PC-3 (cell line): ENCODE data around the gene EPRS1. TPM values are rescaled to one million over a fixed set of nuclear protein-coding genes. Genes with fewer than 3 reads are reported as not detected.

ENCODE experiments used
- ATAC-seq: fragments of 200-7000 bp; cut with Tn5 transposase; 2 replicates; pipeline ENCODE4 v1.9.1; 2020; ENCODE audit warnings: mild to moderate bottlenecking, moderate library complexity
- BruUV-seq: library from RNA; stranded (reverse); fragments of 400-500 nt; replicated peaks from 2 replicates; lab custom pipeline; 2021; lab: Mats Ljungman, UMichigan
- CTCF ChIA-PET: fragments of 300-600 bp; sonication (Branson Sonifier 250); formaldehyde crosslinking; loops from one replicate; lab custom pipeline; 2022; ENCODE audit warnings: antibody characterized with exemption; lab: Charles Lee
- POLR2A ChIA-PET: fragments of 300-600 bp; sonication (Branson Sonifier 250); formaldehyde crosslinking; loops from one replicate; lab custom pipeline; 2022; ENCODE audit warnings: antibody characterized with exemption; ENCODE audit not compliant: unreplicated experiment; lab: Charles Lee
- DNase-seq: peaks from one replicate; pipeline ENCODE4 v3.0.0-alpha.2; 2015
- H2AFZ ChIP-seq: fragments of 300-600 bp; sonication (generic); 2 replicates; pipeline ENCODE4 v1.6.0; 2016; ENCODE audit warnings: antibody characterized with exemption, low read length
- H3F3A ChIP-seq: fragments of 300-600 bp; sonication (generic); one replicate; pipeline ENCODE4 v1.6.0; 2017; ENCODE audit warnings: antibody characterized with exemption, low read length, control low read depth, mild to moderate bottlenecking; ENCODE audit not compliant: unreplicated experiment
- H3K27ac ChIP-seq: fragments of 300-600 bp; sonication (generic); 2 replicates; pipeline ENCODE4 v1.5.1; 2016; ENCODE audit warnings: mild to moderate bottlenecking, low read length
- H3K27me3 ChIP-seq: fragments of 300-600 bp; sonication (generic); 2 replicates; pipeline ENCODE4 v1.6.1; 2016; ENCODE audit warnings: low read length, mixed read lengths
- H3K36me3 ChIP-seq: fragments of 300-600 bp; sonication (generic); 2 replicates; pipeline ENCODE4 v1.6.1; 2016; ENCODE audit warnings: low read depth, mixed run types, low read length, mixed read lengths
- H3K4me1 ChIP-seq: fragments of 300-600 bp; sonication (generic); 2 replicates; pipeline ENCODE4 v1.5.1; 2016; ENCODE audit warnings: low read length; ENCODE audit not compliant: insufficient read depth
- H3K4me2 ChIP-seq: fragments of 300-600 bp; sonication (generic); 2 replicates; pipeline ENCODE4 v1.6.0; 2016; ENCODE audit warnings: low read length
- H3K4me3 ChIP-seq: fragments of 300-600 bp; sonication (generic); 2 replicates; pipeline ENCODE4 v1.5.1; 2016; ENCODE audit warnings: mild to moderate bottlenecking, low read length, mixed read lengths
- H3K79me2 ChIP-seq: fragments of 300-600 bp; sonication (generic); 2 replicates; pipeline ENCODE4 v1.6.1; 2017; ENCODE audit warnings: low read length, mixed read lengths
- H3K9ac ChIP-seq: fragments of 300-600 bp; sonication (generic); 2 replicates; pipeline ENCODE4 v1.6.0; 2016; ENCODE audit warnings: mild to moderate bottlenecking, low read length
- H3K9me2 ChIP-seq: fragments of 300-600 bp; sonication (generic); replicated peaks from 2 replicates; pipeline ENCODE4 v1.6.1; 2016; ENCODE audit warnings: mixed run types, low read length, mixed read lengths
- H3K9me3 ChIP-seq: fragments of 300-600 bp; sonication (generic); 2 replicates; pipeline ENCODE4 v1.6.1; 2016; ENCODE audit warnings: low read length, mixed read lengths
- H4K20me1 ChIP-seq: fragments of 300-600 bp; sonication (generic); 2 replicates; pipeline ENCODE4 v1.6.1; 2016; ENCODE audit warnings: low read length, mixed read lengths
- EZH2 ChIP-seq: fragments of 300-600 bp; sonication (generic); IDR thresholded peaks from one replicate; pipeline ENCODE4 v1.6.1; 2017; ENCODE audit warnings: antibody characterized with exemption, mild to moderate bottlenecking, low read length; ENCODE audit not compliant: unreplicated experiment
- EZH2phosphoT487 ChIP-seq: fragments of 300-600 bp; sonication (generic); IDR thresholded peaks from 2 replicates; pipeline ENCODE4 v1.6.1; 2018; ENCODE audit warnings: mild to moderate bottlenecking, antibody characterized with exemption, low read length, borderline replicate concordance
- intact Hi-C: fragments of 100-400 bp; cut with micrococcal nuclease; formaldehyde crosslinking; loops from 2 replicates; pipeline ENCODE4 v1.9.0; 2023
- total RNA-seq: library from RNA; depleted of rRNA; stranded (reverse); fragments of >200 nt; gene quantifications from 2 replicates; pipeline ENCODE4 v1.2.3, GENCODE V29; 2014
- TF ChIP-seq, protein P1 (sequence below): fragments of 300-600 bp; sonication (generic); conservative IDR thresholded peaks from 2 replicates; pipeline ENCODE4 v1.5.1; 2017; ENCODE audit warnings: antibody characterized with exemption, low read depth, mild to moderate bottlenecking, low read length

The EPRS1 gene
- total RNA-seq, 1 experiment from 2014 or later = 226 TPM

DNA sequence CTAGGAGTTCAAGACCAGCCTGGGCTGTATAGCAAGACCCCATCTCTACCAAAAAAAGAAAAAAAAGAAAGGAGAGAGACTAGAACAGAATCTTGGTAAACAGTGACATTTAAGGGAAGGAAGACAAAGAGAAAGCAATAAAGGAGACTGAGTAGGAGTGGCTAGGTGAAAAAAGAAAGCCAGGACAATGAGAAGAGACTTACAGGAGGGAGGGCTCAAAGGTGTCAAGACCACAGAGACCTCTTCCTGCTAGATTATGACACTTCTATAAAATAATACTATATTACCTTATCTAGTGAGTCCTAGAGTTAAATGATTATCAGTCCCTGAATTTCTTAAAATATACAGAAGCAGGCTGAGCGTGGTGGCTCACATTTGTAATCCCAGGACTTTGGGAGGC is 10.1 kb upstream of the EPRS1 start:
- BruUV-seq = no TSS peak
- TF ChIP-seq EZH2phosphoT487 (no peak), EZH2 (no peak)
- TF ChIP-seq, protein P1, sequence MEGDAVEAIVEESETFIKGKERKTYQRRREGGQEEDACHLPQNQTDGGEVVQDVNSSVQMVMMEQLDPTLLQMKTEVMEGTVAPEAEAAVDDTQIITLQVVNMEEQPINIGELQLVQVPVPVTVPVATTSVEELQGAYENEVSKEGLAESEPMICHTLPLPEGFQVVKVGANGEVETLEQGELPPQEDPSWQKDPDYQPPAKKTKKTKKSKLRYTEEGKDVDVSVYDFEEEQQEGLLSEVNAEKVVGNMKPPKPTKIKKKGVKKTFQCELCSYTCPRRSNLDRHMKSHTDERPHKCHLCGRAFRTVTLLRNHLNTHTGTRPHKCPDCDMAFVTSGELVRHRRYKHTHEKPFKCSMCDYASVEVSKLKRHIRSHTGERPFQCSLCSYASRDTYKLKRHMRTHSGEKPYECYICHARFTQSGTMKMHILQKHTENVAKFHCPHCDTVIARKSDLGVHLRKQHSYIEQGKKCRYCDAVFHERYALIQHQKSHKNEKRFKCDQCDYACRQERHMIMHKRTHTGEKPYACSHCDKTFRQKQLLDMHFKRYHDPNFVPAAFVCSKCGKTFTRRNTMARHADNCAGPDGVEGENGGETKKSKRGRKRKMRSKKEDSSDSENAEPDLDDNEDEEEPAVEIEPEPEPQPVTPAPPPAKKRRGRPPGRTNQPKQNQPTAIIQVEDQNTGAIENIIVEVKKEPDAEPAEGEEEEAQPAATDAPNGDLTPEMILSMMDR = no peak
- no peak for DNase-seq
- H3K4me3 ChIP-seq = no peak overlapping the region
- intact Hi-C loops = no loop called here
- H3K27ac ChIP-seq = no peak overlapping the region
- H4K20me1 ChIP-seq = no peaks in the 10 kb centered on the region
- H2AFZ ChIP-seq = no peak overlapping the region
- no peaks in the 10 kb centered on the region for H3K79me2 ChIP-seq
- H3K4me2 ChIP-seq = no peak overlapping the region
- no peak for ATAC-seq
- POLR2A ChIA-PET = no interaction called here
- no peak overlapping the region for H3K9ac ChIP-seq
- H3K36me3 ChIP-seq = no peaks in the 10 kb centered on the region
- CTCF ChIA-PET = no interaction called here
- H3K4me1 ChIP-seq = no peaks in the 10 kb centered on the region
- no peaks in the 10 kb centered on the region for H3K9me2 ChIP-seq
- no peaks in the 10 kb centered on the region for H3K9me3 ChIP-seq
- H3F3A ChIP-seq = no peaks in the 10 kb centered on the region
- no peaks in the 10 kb centered on the region for H3K27me3 ChIP-seq

DNA sequence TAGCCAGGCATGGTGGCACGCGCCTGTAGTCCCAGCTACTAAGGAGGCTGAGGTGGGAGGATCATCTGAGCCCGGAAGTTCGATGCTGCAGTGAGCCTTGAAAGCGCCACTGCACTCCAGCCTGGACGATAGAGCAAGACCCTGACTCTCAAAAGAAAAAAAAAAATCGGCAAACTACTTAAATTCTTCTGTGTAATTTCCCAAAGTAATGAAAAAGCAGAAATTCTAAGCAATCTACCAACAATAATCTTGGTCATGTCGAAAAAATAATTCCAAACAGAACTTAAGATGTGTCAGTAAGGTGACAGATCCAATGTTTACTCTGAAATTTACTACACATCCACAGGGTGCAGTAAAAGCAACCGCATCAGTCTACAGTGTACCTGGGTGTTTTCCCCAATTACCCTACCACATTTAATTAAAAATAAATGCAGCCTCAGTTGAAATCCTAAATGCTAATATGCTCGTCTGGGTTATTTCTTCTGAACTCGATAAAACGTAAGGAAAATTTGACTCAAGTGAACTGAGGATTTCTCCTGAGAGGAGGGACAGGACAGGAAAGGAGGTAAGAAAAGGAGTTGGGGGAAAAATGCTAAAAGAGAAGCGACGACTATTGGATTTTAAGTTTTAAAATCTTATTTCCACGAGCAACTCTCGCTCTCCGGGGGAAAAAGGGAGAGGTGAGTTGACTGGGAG is 801 bp downstream of the EPRS1 start:
- TF ChIP-seq EZH2 (no peak), EZH2phosphoT487 (no peak)
- TF ChIP-seq, protein P1 = no peak
- DNase-seq (peak; percentile 54), ATAC-seq (peak; percentile 52)
- Histone ChIP-seq H3K27me3 (no peaks in the 10 kb centered on the region), H3K4me1 (peaks cover 20% of the 10 kb centered on the region), H3K36me3 (peaks cover 3% of the 10 kb centered on the region; the same call in 1 of the 2 replicates), H3K4me3 (peak overlapping the region; percentile 81), H3K9me2 (no peaks in the 10 kb centered on the region), H4K20me1 (peaks cover 13% of the 10 kb centered on the region; the same call in 1 of the 2 replicates), H3K79me2 (peaks cover 55% of the 10 kb centered on the region), H3K4me2 (peak overlapping the region; percentile 79), H3K9ac (peak overlapping the region; percentile 76), H3K27ac (peak overlapping the region; percentile 36), H3F3A (no peaks in the 10 kb centered on the region), H2AFZ (peak overlapping the region; percentile 89), H3K9me3 (no peaks in the 10 kb centered on the region)
- POLR2A ChIA-PET = interaction anchor here (0.6 kb wide), 1 partner anchor 171 kb away, joined by 3 read pairs; no protein-coding TSS in a partner anchor
- CTCF ChIA-PET = no interaction called here
- intact Hi-C loops = loop anchor here (1.0 kb wide), 2 partner anchors 44 to 49 kb away; partner anchors contain the start of genes BPNT1 and IARS2
- no TSS peak for BruUV-seq
